ENCODE results near the gene JDP2.
A peak's percentile ranks its signal among the peaks of the same experiment; 100 is the strongest.

The JDP2 gene

GRCh38 chr14:75514673-75515628, 87.1 kb downstream of the JDP2 start:
- DNase-seq (ENCODE audit: low read depth in 2 of 2): no peak

- DNase-seq (ENCODE audit: low read depth in 2 of 2): no peak
Measured at GRCh38 chr14:75515629-75515996, 87.8 kb downstream of the JDP2 start.

GRCh38 chr14:75518625-75519024, 90.8 kb downstream of the JDP2 start:
- no peak for DNase-seq (ENCODE audit: low read depth in 2 of 2)

GRCh38 chr14:75519394-75519793, 91.6 kb downstream of the JDP2 start:
- no peak for DNase-seq (ENCODE audit: low read depth in 2 of 2)

- DNase-seq (ENCODE audit: low read depth in 2 of 2): no peak
Measured at GRCh38 chr14:75519826-75520728, 92.3 kb downstream of the JDP2 start.

GRCh38 chr14:75520852-75521251, 93.0 kb downstream of the JDP2 start:
- no peak for DNase-seq (ENCODE audit: low read depth in 2 of 2)

GRCh38 chr14:75521415-75522199, 93.8 kb downstream of the JDP2 start:
- no peak for DNase-seq (ENCODE audit: low read depth in 2 of 2)

- DNase-seq (ENCODE audit: low read depth in 2 of 2): peak; percentile 47 to 50
Measured at GRCh38 chr14:75522224-75522982, 94.6 kb downstream of the JDP2 start, which contains the start of gene BATF. Gene BATF (plus strand): TSS chr14:75522469. CDS start chr14:75522683, 214 bp downstream.

GRCh38 chr14:75522983-75523318, 95.1 kb downstream of the JDP2 start:
- DNase-seq (ENCODE audit: low read depth in 2 of 2): no peak

Measured in stimulated activated CD8-positive, alpha-beta memory T cell treated with anti-CD3 and anti-CD28 coated beads, Interleukin-7, amount 100 ng/mL, for 1 hour (primary cell).